B cell (primary cell): ENCODE measurements around the gene WBP1L. TPM values are rescaled to one million over a fixed set of nuclear protein-coding genes. Genes with fewer than 3 reads are reported as not detected.
A peak's percentile ranks its signal among the peaks of the same experiment; 100 is the strongest.

ENCODE experiments used
- ATAC-seq: fragments of 200-7000 bp; cut with Tn5 transposase; one replicate; pipeline ENCODE4 v1.10.0; 2021; ENCODE audit warnings: low read depth, mild to moderate bottlenecking, moderate number of reproducible peaks, moderate library complexity
- CTCF ChIA-PET: fragments of 350-600 bp; sonication (Branson Sonifier 250); formaldehyde crosslinking; loops from one replicate; lab custom pipeline; 2021; ENCODE audit warnings: antibody characterized with exemption, inconsistent platforms; lab: Charles Lee
- POLR2A ChIA-PET: fragments of 350-600 bp; sonication (Branson Sonifier 250); formaldehyde crosslinking; loops from one replicate; lab custom pipeline; 2021; ENCODE audit warnings: antibody characterized with exemption; lab: Charles Lee
- DNase-seq: peaks from one replicate; pipeline ENCODE4 v3.0.0; 2013
- H2AFZ ChIP-seq: 2 replicates; pipeline ENCODE4 v1.6.1; 2012; ENCODE audit warnings: mild to moderate bottlenecking, low read depth, low read length; ENCODE audit not compliant: insufficient read depth, poor library complexity, severe bottlenecking
- H3K27ac ChIP-seq, 2 donors: 1 replicate in 1 of 2; 2 replicates in 1 of 2; pipeline ENCODE4 v1.5.1; 2012 to 2013; ENCODE audit warnings: low read length in 2 of 2, mild to moderate bottlenecking in 2 of 2, moderate library complexity in 1 of 2
- H3K27me3 ChIP-seq, 4 experiments: fragments of 200-600 bp in 1 of 4; sonication (generic) in 1 of 4; replicated peaks in 1 of 4; 1 replicate in 2 of 4; 2 replicates in 2 of 4; pipeline versions ENCODE4 v1.6.1 to v1.7.0; 2013 to 2016; ENCODE audit warnings: low read length in 3 of 4, mild to moderate bottlenecking in 2 of 4, mixed read lengths in 1 of 4, moderate library complexity in 1 of 4; ENCODE audit not compliant: insufficient read depth in 4 of 4, control insufficient read depth in 3 of 4; ENCODE audit errors: control extremely low read depth in 1 of 4
- H3K36me3 ChIP-seq, 2 experiments: replicated peaks in 1 of 2; 1 replicate in 1 of 2; 2 replicates in 1 of 2; pipeline versions ENCODE4 v1.6.1 to v1.7.1; 2013; ENCODE audit warnings: low read length in 1 of 2; ENCODE audit not compliant: insufficient read depth in 2 of 2, control insufficient read depth in 1 of 2; ENCODE audit errors: control extremely low read depth in 1 of 2, extremely low read depth in 1 of 2
- H3K4me1 ChIP-seq, 2 donors: fragments of 200-600 bp in 1 of 2; sonication (generic) in 1 of 2; 1 replicate in 1 of 2; 2 replicates in 1 of 2; pipeline versions ENCODE4 v1.5.1 to v1.6.1; 2013 to 2017; ENCODE audit warnings: low read length in 2 of 2; ENCODE audit not compliant: control insufficient read depth in 2 of 2, insufficient read depth in 2 of 2
- H3K4me2 ChIP-seq: replicated peaks from 2 replicates; pipeline ENCODE3; 2012; ENCODE audit warnings: mild to moderate bottlenecking, low read depth, low read length; ENCODE audit not compliant: poor library complexity, severe bottlenecking
- H3K4me3 ChIP-seq, 5 experiments: fragments of 200-600 bp in 1 of 5; sonication (generic) in 1 of 5; 1 replicate in 3 of 5; 2 replicates in 2 of 5; pipeline versions ENCODE4 v1.5.1 to v1.7.0; 2011 to 2016; ENCODE audit warnings: low read length in 4 of 5, mild to moderate bottlenecking in 4 of 5, low read depth in 2 of 5, control low read depth in 1 of 5, moderate library complexity in 1 of 5; ENCODE audit not compliant: insufficient read depth in 1 of 5; ENCODE audit errors: control extremely low read depth in 1 of 5, extremely low read depth in 1 of 5
- H3K79me2 ChIP-seq: fragments of 200-600 bp; sonication (generic); one replicate; pipeline ENCODE4 v1.6.0; 2016; ENCODE audit warnings: low read length; ENCODE audit not compliant: control insufficient read depth, insufficient read depth
- H3K9ac ChIP-seq: fragments of 200-600 bp; sonication (generic); 2 replicates; pipeline ENCODE4 v1.6.1; 2017; ENCODE audit warnings: mild to moderate bottlenecking, low read length, moderate library complexity
- H3K9me3 ChIP-seq, 3 donors: one replicate each; pipeline versions ENCODE4 v1.6.1 to v1.7.1; 2013; ENCODE audit warnings: low read length in 2 of 3; ENCODE audit not compliant: control insufficient read depth in 2 of 3, insufficient read depth in 1 of 3; ENCODE audit errors: control extremely low read depth in 1 of 3
- H4K20me1 ChIP-seq: 2 replicates; pipeline ENCODE4 v1.6.0; 2012; ENCODE audit warnings: mild to moderate bottlenecking, low read length; ENCODE audit not compliant: insufficient read depth, control insufficient read depth, poor library complexity, severe bottlenecking
- H3K27ac Mint-ChIP-seq: one replicate; pipeline ENCODE4 v1.8.0; 2021; ENCODE audit warnings: mixed read lengths
- H3K27me3 Mint-ChIP-seq: one replicate; pipeline ENCODE4 v1.8.0; 2021; ENCODE audit warnings: mixed read lengths
- H3K4me1 Mint-ChIP-seq: one replicate; pipeline ENCODE4 v1.8.0; 2021; ENCODE audit warnings: mixed read lengths
- H3K4me3 Mint-ChIP-seq: one replicate; pipeline ENCODE4 v1.8.0; 2021; ENCODE audit warnings: mixed read lengths
- H3K9me3 Mint-ChIP-seq: one replicate; pipeline ENCODE4 v1.8.0; 2022; ENCODE audit warnings: mixed read lengths; ENCODE audit not compliant: insufficient read depth
- EZH2 ChIP-seq: IDR thresholded peaks from 2 replicates; pipeline ENCODE4 v1.6.1; 2012; ENCODE audit warnings: borderline replicate concordance, low read depth, mild to moderate bottlenecking, moderate library complexity, low read length; ENCODE audit not compliant: insufficient read depth, poor library complexity, severe bottlenecking
- WGBS: methylation state at CpG from one replicate; pipeline ENCODE4 v1.1.5; 2013; ENCODE audit warnings: missing lambda C conversion rate; ENCODE audit not compliant: insufficient coverage; 5-methylcytosine and 5-hydroxymethylcytosine counted together
- intact Hi-C: fragments of 100-400 bp; cut with micrococcal nuclease; formaldehyde crosslinking; loops from one replicate; pipeline ENCODE4 v1.10.0; 2022
- polyA plus RNA-seq: library from polyadenylated mRNA; depleted of rRNA; stranded (reverse); fragments of >200 nt; gene quantifications from 2 replicates; pipeline ENCODE4 v1.2.3, GENCODE V29; 2012
- total RNA-seq, 2 donors: library from RNA; stranded (reverse); fragments of 120-200 nt in 1 of 2; gene quantifications; 1 replicate in 1 of 2; 2 replicates in 1 of 2; pipeline versions ENCODE4 v1.2.3 to v1.2.4, GENCODE V29; 2013 to 2022
- TF ChIP-seq, protein P1 (sequence below): fragments of 200-600 bp; IDR thresholded peaks from one replicate; pipeline ENCODE4 v1.8.0; 2022; ENCODE audit warnings: antibody characterized with exemption, mild to moderate bottlenecking

The WBP1L gene
- total and polyA plus RNA-seq, 2 donors (not counting 1 experiment from before 2014, with no cell fraction given) = 14.3 to 43.2 TPM

GRCh38 chr10:102775201-102775934 lies 31.6 kb downstream of the WBP1L start:
- DNase-seq (no peak), ATAC-seq (no peak)
- Histone ChIP-seq H3K27ac (no peak overlapping the region), H3K9ac (peak overlapping the region; percentile 4), H4K20me1 (peaks cover 90% of the 10 kb centered on the region), H3K9me3 (no peaks in the 10 kb centered on the region), H3K36me3 (peaks cover 0 to 29% of the 10 kb centered on the region in 2 experiments), H3K27me3 (no peaks in the 10 kb centered on the region), H3K79me2 (peaks cover 99% of the 10 kb centered on the region), H3K4me3 (no peak overlapping the region), H3K4me2 (peak overlapping the region; percentile 23), H3K4me1 (peaks cover 8 to 22% of the 10 kb centered on the region in 2 donors), H2AFZ (no peak overlapping the region)
- H3K4me1 Mint-ChIP-seq = peaks cover 53% of the 10 kb centered on the region
- H3K27me3 Mint-ChIP-seq = no peaks in the 10 kb centered on the region
- intact Hi-C loops = no loop called here
- no peak overlapping the region for H3K4me3 Mint-ChIP-seq
- TF ChIP-seq EZH2 = no peak
- TF ChIP-seq, protein P1, sequence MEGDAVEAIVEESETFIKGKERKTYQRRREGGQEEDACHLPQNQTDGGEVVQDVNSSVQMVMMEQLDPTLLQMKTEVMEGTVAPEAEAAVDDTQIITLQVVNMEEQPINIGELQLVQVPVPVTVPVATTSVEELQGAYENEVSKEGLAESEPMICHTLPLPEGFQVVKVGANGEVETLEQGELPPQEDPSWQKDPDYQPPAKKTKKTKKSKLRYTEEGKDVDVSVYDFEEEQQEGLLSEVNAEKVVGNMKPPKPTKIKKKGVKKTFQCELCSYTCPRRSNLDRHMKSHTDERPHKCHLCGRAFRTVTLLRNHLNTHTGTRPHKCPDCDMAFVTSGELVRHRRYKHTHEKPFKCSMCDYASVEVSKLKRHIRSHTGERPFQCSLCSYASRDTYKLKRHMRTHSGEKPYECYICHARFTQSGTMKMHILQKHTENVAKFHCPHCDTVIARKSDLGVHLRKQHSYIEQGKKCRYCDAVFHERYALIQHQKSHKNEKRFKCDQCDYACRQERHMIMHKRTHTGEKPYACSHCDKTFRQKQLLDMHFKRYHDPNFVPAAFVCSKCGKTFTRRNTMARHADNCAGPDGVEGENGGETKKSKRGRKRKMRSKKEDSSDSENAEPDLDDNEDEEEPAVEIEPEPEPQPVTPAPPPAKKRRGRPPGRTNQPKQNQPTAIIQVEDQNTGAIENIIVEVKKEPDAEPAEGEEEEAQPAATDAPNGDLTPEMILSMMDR = no peak
- ChIA-PET POLR2A (interaction anchor here (0.6 to 0.7 kb wide), 2 partner anchors 21 to 472 kb away, joined by 3 to 5 read pairs; no protein-coding TSS in a partner anchor), CTCF (interaction anchor here (1.4 kb wide), 1 partner anchor 13 kb away, joined by 5 read pairs; no protein-coding TSS in a partner anchor)
- 95% methylated on average over 13 of the region's 16 CpGs for WGBS
- H3K9me3 Mint-ChIP-seq = no peaks in the 10 kb centered on the region
- H3K27ac Mint-ChIP-seq = no peak overlapping the region
